CD14-positive monocyte (primary cell): ENCODE results near the gene BCL3. TPM values are rescaled to one million over a fixed set of nuclear protein-coding genes. Genes with fewer than 3 reads are reported as not detected.
A peak's percentile ranks its signal among the peaks of the same experiment; 100 is the strongest.

ENCODE experiments used
- DNase-seq, 3 donors: peaks; one replicate each; pipeline ENCODE4 v3.0.0-alpha.2; 2011 to 2022
- H2AFZ ChIP-seq: 2 replicates; pipeline ENCODE4 v1.6.0; 2012; ENCODE audit warnings: mild to moderate bottlenecking, low read depth, low read length, inconsistent platforms; ENCODE audit not compliant: insufficient read depth, poor library complexity, severe bottlenecking
- H3K27ac ChIP-seq, 2 donors: 1 replicate in 1 of 2; 2 replicates in 1 of 2; pipeline ENCODE4 v1.5.1; 2012 to 2013; ENCODE audit warnings: low read length in 2 of 2, control low read depth in 1 of 2, inconsistent platforms in 1 of 2, low read depth in 1 of 2, mild to moderate bottlenecking in 1 of 2
- H3K27me3 ChIP-seq, 2 donors: one replicate each; pipeline versions ENCODE4 v1.6.0 to v1.6.1; 2011 to 2013; ENCODE audit warnings: low read length in 2 of 2; ENCODE audit not compliant: control insufficient read depth in 2 of 2, insufficient read depth in 2 of 2
- H3K36me3 ChIP-seq, 2 donors: replicated peaks in 1 of 2; 1 replicate in 1 of 2; 2 replicates in 1 of 2; pipeline versions ENCODE4 v1.5.1 to v1.6.1; 2012 to 2013; ENCODE audit warnings: low read length in 2 of 2, control low read depth in 1 of 2, inconsistent platforms in 1 of 2, mild to moderate bottlenecking in 1 of 2; ENCODE audit not compliant: insufficient read depth in 2 of 2, control insufficient read depth in 1 of 2
- H3K4me1 ChIP-seq, 2 donors: 1 replicate in 1 of 2; 2 replicates in 1 of 2; pipeline versions ENCODE4 v1.5.1 to v1.6.1; 2012 to 2013; ENCODE audit warnings: low read length in 2 of 2, control low read depth in 1 of 2, inconsistent platforms in 1 of 2, mild to moderate bottlenecking in 1 of 2, moderate library complexity in 1 of 2; ENCODE audit not compliant: insufficient read depth in 2 of 2, control insufficient read depth in 1 of 2
- H3K4me2 ChIP-seq: replicated peaks from 2 replicates; pipeline ENCODE3; 2012; ENCODE audit warnings: low read length, moderate library complexity, mild to moderate bottlenecking; ENCODE audit not compliant: poor library complexity, severe bottlenecking; ENCODE audit errors: extremely low read depth
- H3K4me3 ChIP-seq, 3 experiments: fragments of 200-600 bp in 1 of 3; sonication (generic) in 1 of 3; replicated peaks in 1 of 3; 1 replicate in 2 of 3; 2 replicates in 1 of 3; pipeline ENCODE4 v1.5.1; 2011 to 2013; ENCODE audit warnings: low read length in 3 of 3, mild to moderate bottlenecking in 3 of 3, control low read depth in 2 of 3, low read depth in 2 of 3, inconsistent platforms in 1 of 3, moderate library complexity in 1 of 3
- H3K79me2 ChIP-seq: 2 replicates; pipeline ENCODE4 v1.6.0; 2012; ENCODE audit warnings: mild to moderate bottlenecking, control low read depth, inconsistent platforms, low read length, moderate library complexity; ENCODE audit not compliant: insufficient read depth
- H3K9ac ChIP-seq: 2 replicates; pipeline ENCODE4 v1.6.0; 2017; ENCODE audit warnings: low read length, mild to moderate bottlenecking; ENCODE audit not compliant: insufficient read depth, poor library complexity, severe bottlenecking
- H3K9me3 ChIP-seq, 2 donors: replicated peaks in 1 of 2; 1 replicate in 1 of 2; 2 replicates in 1 of 2; pipeline versions ENCODE4 v1.5.1 to v1.6.1; 2012 to 2013; ENCODE audit warnings: low read length in 2 of 2, control low read depth in 1 of 2; ENCODE audit not compliant: control insufficient read depth in 1 of 2, insufficient read depth in 1 of 2
- H4K20me1 ChIP-seq: 2 replicates; pipeline ENCODE4 v1.6.0; 2012; ENCODE audit warnings: mild to moderate bottlenecking, low read length, control low read depth, moderate library complexity; ENCODE audit not compliant: insufficient read depth
- H3K27ac Mint-ChIP-seq, 7 donors: one replicate each; pipeline ENCODE4 v1.8.0; 2020; ENCODE audit warnings: mild to moderate bottlenecking in 7 of 7, mixed read lengths in 7 of 7, moderate library complexity in 6 of 7, inconsistent platforms in 2 of 7
- H3K27me3 Mint-ChIP-seq, 3 donors: one replicate each; pipeline ENCODE4 v1.8.0; 2021 to 2022; ENCODE audit warnings: low read depth in 3 of 3, mild to moderate bottlenecking in 3 of 3, mixed read lengths in 3 of 3, moderate library complexity in 3 of 3, inconsistent platforms in 1 of 3
- H3K36me3 Mint-ChIP-seq, 2 donors: one replicate each; pipeline ENCODE4 v1.8.0; 2020; ENCODE audit warnings: mixed read lengths in 2 of 2, inconsistent platforms in 1 of 2, mild to moderate bottlenecking in 1 of 2
- H3K4me1 Mint-ChIP-seq: one replicate; pipeline ENCODE4 v1.8.0; 2020; ENCODE audit warnings: mild to moderate bottlenecking, mixed read lengths
- H3K4me3 Mint-ChIP-seq, 2 donors: one replicate each; pipeline ENCODE4 v1.8.0; 2020; ENCODE audit warnings: mild to moderate bottlenecking in 2 of 2, mixed read lengths in 2 of 2, moderate library complexity in 1 of 2
- H3K9me3 Mint-ChIP-seq, 7 donors: one replicate each; pipeline ENCODE4 v1.8.0; 2020 to 2022; ENCODE audit warnings: mixed read lengths in 7 of 7, mild to moderate bottlenecking in 6 of 7, moderate library complexity in 6 of 7, inconsistent platforms in 2 of 7
- CTCF ChIP-seq: fragments of 200-600 bp; IDR thresholded peaks from one replicate; pipeline ENCODE4 v1.8.0; 2022; ENCODE audit warnings: antibody characterized with exemption, mild to moderate bottlenecking
- WGBS: methylation state at CpG from one replicate; pipeline ENCODE4 v1.1.5; 2013; ENCODE audit warnings: missing lambda C conversion rate; ENCODE audit not compliant: insufficient coverage; 5-methylcytosine and 5-hydroxymethylcytosine counted together
- intact Hi-C, 2 donors: fragments of 100-400 bp; cut with micrococcal nuclease; formaldehyde crosslinking; loops; one replicate each; pipeline versions ENCODE4 v1.15.0 to v1.15.1; 2023
- polyA plus RNA-seq, 3 donors: library from polyadenylated mRNA; depleted of rRNA in 1 of 3; unstranded in 2 of 3; stranded (reverse) in 1 of 3; fragments of 300-500 nt in 2 of 3; fragments of >200 nt in 1 of 3; fragmentation: Illumina TruSeq in 2 of 3; gene quantifications; 1 replicate in 2 of 3; 2 replicates in 1 of 3; pipeline ENCODE4 v1.2.3, GENCODE V29; 2012 to 2021

The BCL3 gene
- polyA plus RNA-seq, 3 donors, result 18.7 to 160 (median 23.1) TPM

DNA sequence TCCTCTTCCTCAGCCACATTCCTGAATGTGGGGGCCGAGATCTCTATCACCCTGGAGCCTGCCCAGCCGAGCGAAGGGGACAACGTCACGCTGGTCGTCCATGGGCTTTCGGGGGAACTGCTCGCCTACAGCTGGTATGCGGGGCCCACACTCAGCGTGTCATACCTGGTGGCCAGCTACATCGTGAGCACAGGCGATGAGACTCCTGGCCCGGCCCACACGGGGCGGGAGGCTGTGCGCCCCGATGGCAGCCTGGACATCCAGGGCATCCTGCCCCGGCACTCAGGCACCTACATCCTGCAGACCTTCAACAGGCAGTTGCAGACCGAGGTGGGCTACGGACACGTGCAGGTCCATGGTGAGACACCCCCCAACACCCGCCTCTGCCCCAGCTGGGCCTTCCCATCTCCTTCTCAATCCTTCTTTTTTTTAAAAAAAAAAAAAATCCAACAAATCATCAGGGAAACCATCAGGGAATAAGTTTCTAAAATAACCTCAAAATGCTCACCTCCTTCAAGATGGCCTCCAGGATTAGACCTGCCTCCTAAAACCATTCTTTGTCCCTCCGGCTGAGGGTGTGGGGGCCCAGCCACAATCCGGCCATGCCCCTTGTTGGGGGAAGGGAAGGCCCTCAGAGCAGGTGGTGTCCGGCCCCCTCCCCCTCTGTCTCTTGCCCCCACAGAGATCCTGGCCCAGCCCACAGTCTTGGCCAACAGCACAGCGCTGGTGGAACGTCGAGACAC lies 45.0 kb upstream of the BCL3 start:
- no peaks in the 10 kb centered on the region for H3K36me3 ChIP-seq
- intact Hi-C loops, result loop anchor here in 1 of 2 donors (5.0 kb wide), 1 partner anchor 74 kb away; the partner anchor contains the start of gene CBLC
- Mint-ChIP-seq H3K27me3 (peaks cover 2% of the 10 kb centered on the region in 3 donors), H3K9me3 (no peaks in the 10 kb centered on the region), H3K27ac (peak overlapping the region in 1 of 7 donors; percentile 30), H3K36me3 (no peaks in the 10 kb centered on the region), H3K4me1 (no peaks in the 10 kb centered on the region), H3K4me3 (no peak overlapping the region)
- H4K20me1 ChIP-seq, result no peaks in the 10 kb centered on the region
- no peak for TF ChIP-seq CTCF
- H3K4me1 ChIP-seq, result no peaks in the 10 kb centered on the region
- no peak overlapping the region for H3K4me3 ChIP-seq
- 91% methylated on average over 19 of the region's 28 CpGs for WGBS
- no peaks in the 10 kb centered on the region for H3K79me2 ChIP-seq
- no peak overlapping the region for H3K4me2 ChIP-seq
- no peak for DNase-seq
- H3K9me3 ChIP-seq, result no peaks in the 10 kb centered on the region
- H3K27ac ChIP-seq, result no peak overlapping the region
- no peak overlapping the region for H2AFZ ChIP-seq
- no peak overlapping the region for H3K9ac ChIP-seq
- no peaks in the 10 kb centered on the region for H3K27me3 ChIP-seq

- Histone ChIP-seq H3K9me3 (no peaks in the 10 kb centered on the region), H2AFZ (no peak overlapping the region), H3K36me3 (no peaks in the 10 kb centered on the region), H3K4me2 (no peak overlapping the region), H3K27ac (no peak overlapping the region), H3K9ac (no peak overlapping the region), H3K79me2 (no peaks in the 10 kb centered on the region), H3K4me3 (no peak overlapping the region), H3K27me3 (no peaks in the 10 kb centered on the region), H4K20me1 (no peaks in the 10 kb centered on the region), H3K4me1 (no peaks in the 10 kb centered on the region)
- no peaks in the 10 kb centered on the region for H3K9me3 Mint-ChIP-seq
- H3K27me3 Mint-ChIP-seq, result peaks cover 2% of the 10 kb centered on the region in 3 donors
- no peak overlapping the region for H3K27ac Mint-ChIP-seq
- H3K4me1 Mint-ChIP-seq, result no peaks in the 10 kb centered on the region
- DNase-seq, result no peak
- H3K4me3 Mint-ChIP-seq, result no peak overlapping the region
- WGBS, result no CpG with 5 or more reads among the region's 1 CpG
- H3K36me3 Mint-ChIP-seq, result no peaks in the 10 kb centered on the region
- TF ChIP-seq CTCF, result no peak
- intact Hi-C loops, result loop anchor here in 1 of 2 donors (5.0 kb wide), 1 partner anchor 72 kb away; the partner anchor contains the start of gene CBLC
These were observed 43.5 kb upstream of the BCL3 start for GRCh38 chr19:44704982-44705381.
